ENCODE data around the gene DXO.

DNA sequence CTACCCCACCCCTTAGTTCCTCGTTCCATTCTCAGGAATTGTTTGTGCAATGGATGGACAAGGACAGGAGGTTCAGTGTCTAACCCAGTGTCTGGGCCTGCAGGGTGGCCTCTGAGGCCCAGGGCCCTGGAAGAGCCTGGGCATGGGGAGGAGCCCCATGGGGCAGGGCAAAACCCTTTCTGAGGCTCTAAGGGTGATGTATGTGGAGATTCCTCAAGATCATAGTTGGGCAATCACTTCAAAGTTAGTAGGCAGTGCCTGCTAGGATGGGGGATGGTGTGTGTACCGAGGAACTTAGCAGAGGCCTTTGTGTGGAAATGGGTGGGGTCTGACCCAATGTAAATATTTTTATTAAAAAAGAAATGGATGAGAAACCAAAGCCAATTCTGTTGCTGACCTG, 51.1 kb downstream of the DXO start:
- TF ChIP-seq POLR2A (IDR thresholded peaks at IDR 0.05; ENCODE audit: low read length), result no peak
- no peak for TF ChIP-seq GATA1 (IDR thresholded peaks at IDR 0.05; ENCODE audit: low read depth, low read length)

All from erythroblast (primary cell).